T47D (cell line): Measurements from ENCODE around the gene TMEM59L.
A peak's percentile ranks its signal among the peaks of the same experiment; 100 is the strongest.

Source experiments
- DNase-seq, 2 experiments: peaks; one replicate each; pipeline versions ENCODE4 v3.0.0 to v3.0.0-alpha.2; 2011 to 2012; ENCODE audit warnings: low read depth in 1 of 2, low spot score in 1 of 2
- JUND ChIP-seq: IDR thresholded peaks from 2 replicates; pipeline ENCODE4 v1.6.1; 2012; ENCODE audit warnings: low read depth
- in situ Hi-C: cut with HindIII; loops from 2 replicates; pipeline ENCODE4 v1.10.0; 2016; ENCODE audit warnings: low sequenced_read_pairs, low pct_unique_long_range_greater_than_20kb

The TMEM59L gene

GRCh38 chr19:18612772-18613588 lies at the start of gene TMEM59L:
TSS of gene TMEM59L (plus strand) at chr19:18612870. CDS start at chr19:18612959, 89 bp downstream.
- in situ Hi-C loops: no loop called here
- TF ChIP-seq JUND: no peak
- no peak for DNase-seq

GRCh38 chr19:18566953-18567352 lies 45.7 kb upstream of the TMEM59L start:
- DNase-seq: no peak
- TF ChIP-seq JUND: no peak
- in situ Hi-C loops: no loop called here

- no peak for DNase-seq
- TF ChIP-seq JUND: no peak
- in situ Hi-C loops: no loop called here
Measured at GRCh38 chr19:18568367-18568766, 44.3 kb upstream of the TMEM59L start.

GRCh38 chr19:18571564-18572344 lies 40.9 kb upstream of the TMEM59L start, which contains the start of gene UBA52:
TSS of gene UBA52 (plus strand) at chr19:18571857. CDS start at chr19:18573301, 1,444 bp downstream.
- in situ Hi-C loops: no loop called here
- DNase-seq: peak; percentile 70 to 97
- no peak for TF ChIP-seq JUND

GRCh38 chr19:18574691-18575291 lies 37.9 kb upstream of the TMEM59L start:
- no peak for DNase-seq
- no peak for TF ChIP-seq JUND
- in situ Hi-C loops: no loop called here

GRCh38 chr19:18576383-18576782 lies 36.3 kb upstream of the TMEM59L start:
- TF ChIP-seq JUND: no peak
- no peak for DNase-seq
- in situ Hi-C loops: no loop called here

GRCh38 chr19:18577365-18577914 lies 35.2 kb upstream of the TMEM59L start:
- TF ChIP-seq JUND: no peak
- in situ Hi-C loops: no loop called here
- DNase-seq: no peak

GRCh38 chr19:18580311-18580710 lies 32.4 kb upstream of the TMEM59L start:
- DNase-seq: no peak
- TF ChIP-seq JUND: no peak
- in situ Hi-C loops: no loop called here

GRCh38 chr19:18586306-18586705 lies 26.4 kb upstream of the TMEM59L start:
- no peak for TF ChIP-seq JUND
- peak in 1 of 2 experiments; percentile 41 for DNase-seq
- in situ Hi-C loops: no loop called here

- DNase-seq: no peak
- TF ChIP-seq JUND: no peak
- in situ Hi-C loops: no loop called here
Measured at GRCh38 chr19:18587561-18587960, 25.1 kb upstream of the TMEM59L start.

GRCh38 chr19:18587962-18588610 lies 24.6 kb upstream of the TMEM59L start:
- DNase-seq: no peak
- no peak for TF ChIP-seq JUND
- in situ Hi-C loops: no loop called here
